ACC112 (cell line): Measurements from ENCODE around the gene UTP11.

Experiments
- H2AFZ ChIP-seq: fragments of 200-600 bp; sonication (generic); one replicate; pipeline ENCODE4 v1.6.0; 2017; ENCODE audit warnings: antibody characterized with exemption, low read length; ENCODE audit not compliant: unreplicated experiment
- H3K27ac ChIP-seq: fragments of 200-600 bp; sonication (generic); 2 replicates; pipeline ENCODE4 v1.5.1; 2014; ENCODE audit warnings: low read depth, mild to moderate bottlenecking, antibody characterized with exemption, low read length, moderate library complexity
- H3K27me3 ChIP-seq: fragments of 200-600 bp; sonication (generic); 2 replicates; pipeline ENCODE4 v1.6.1; 2014; ENCODE audit warnings: mild to moderate bottlenecking, antibody characterized with exemption, low read length, moderate library complexity, mixed read lengths; ENCODE audit not compliant: insufficient read depth
- H3K36me3 ChIP-seq: fragments of 200-600 bp; sonication (generic); 2 replicates; pipeline ENCODE4 v1.6.1; 2016; ENCODE audit warnings: mild to moderate bottlenecking, antibody characterized with exemption, low read length, moderate library complexity, mixed read lengths; ENCODE audit not compliant: insufficient read depth
- H3K4me1 ChIP-seq: fragments of 200-600 bp; sonication (generic); one replicate; pipeline ENCODE4 v1.6.1; 2016; ENCODE audit warnings: low read length, mixed read lengths; ENCODE audit not compliant: insufficient read depth, unreplicated experiment, control insufficient read depth
- H3K4me3 ChIP-seq: fragments of 200-600 bp; sonication (generic); 2 replicates; pipeline ENCODE4 v1.5.1; 2014; ENCODE audit warnings: mild to moderate bottlenecking, low read depth, low read length
- H3K79me2 ChIP-seq: fragments of 200-600 bp; sonication (generic); one replicate; pipeline ENCODE4 v1.6.0; 2016; ENCODE audit warnings: low read length; ENCODE audit not compliant: control insufficient read depth, unreplicated experiment, insufficient read depth

The UTP11 gene

DNA sequence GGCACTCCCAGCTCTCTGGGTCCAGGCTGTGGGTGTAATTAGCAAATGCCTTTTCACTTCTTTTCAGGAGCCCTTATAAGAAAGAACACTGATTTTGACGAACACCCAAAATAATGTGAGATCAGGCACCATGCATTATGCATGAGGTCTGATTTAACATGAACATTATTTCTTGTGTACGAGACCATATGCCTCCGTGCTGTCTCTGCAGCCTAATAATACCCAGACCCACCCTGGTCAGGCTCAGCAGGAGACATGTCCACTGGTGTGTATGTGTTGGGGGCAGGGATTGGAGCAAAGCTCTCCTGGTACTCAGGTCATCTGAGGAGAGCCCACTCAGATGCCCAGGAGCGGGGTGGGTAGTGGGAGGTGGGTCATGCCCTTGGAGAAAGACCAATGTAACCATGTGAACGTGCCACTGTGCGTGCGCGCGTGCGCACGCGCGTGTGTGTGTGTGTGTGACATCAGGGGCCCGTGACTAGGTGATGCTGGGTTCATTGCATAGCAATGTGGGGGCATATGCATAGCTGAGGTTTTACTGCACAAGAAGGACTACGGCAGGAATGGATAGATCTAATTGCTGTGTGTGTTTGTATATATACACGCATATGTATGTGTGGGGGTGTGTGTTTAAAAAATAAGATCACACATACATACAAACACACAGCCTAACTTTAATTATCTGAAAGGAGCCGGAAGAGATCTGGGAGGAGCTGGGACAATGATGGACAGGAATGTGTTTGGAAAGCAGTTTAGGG is 27.0 kb downstream of the UTP11 start:
- H3K79me2 ChIP-seq = no peaks in the 10 kb centered on the region
- peaks cover 10% of the 10 kb centered on the region for H3K4me1 ChIP-seq
- H2AFZ ChIP-seq = no peak overlapping the region
- no peaks in the 10 kb centered on the region for H3K36me3 ChIP-seq
- peaks cover 21% of the 10 kb centered on the region for H3K27me3 ChIP-seq
- H3K27ac ChIP-seq = no peak overlapping the region
- no peak overlapping the region for H3K4me3 ChIP-seq

DNA sequence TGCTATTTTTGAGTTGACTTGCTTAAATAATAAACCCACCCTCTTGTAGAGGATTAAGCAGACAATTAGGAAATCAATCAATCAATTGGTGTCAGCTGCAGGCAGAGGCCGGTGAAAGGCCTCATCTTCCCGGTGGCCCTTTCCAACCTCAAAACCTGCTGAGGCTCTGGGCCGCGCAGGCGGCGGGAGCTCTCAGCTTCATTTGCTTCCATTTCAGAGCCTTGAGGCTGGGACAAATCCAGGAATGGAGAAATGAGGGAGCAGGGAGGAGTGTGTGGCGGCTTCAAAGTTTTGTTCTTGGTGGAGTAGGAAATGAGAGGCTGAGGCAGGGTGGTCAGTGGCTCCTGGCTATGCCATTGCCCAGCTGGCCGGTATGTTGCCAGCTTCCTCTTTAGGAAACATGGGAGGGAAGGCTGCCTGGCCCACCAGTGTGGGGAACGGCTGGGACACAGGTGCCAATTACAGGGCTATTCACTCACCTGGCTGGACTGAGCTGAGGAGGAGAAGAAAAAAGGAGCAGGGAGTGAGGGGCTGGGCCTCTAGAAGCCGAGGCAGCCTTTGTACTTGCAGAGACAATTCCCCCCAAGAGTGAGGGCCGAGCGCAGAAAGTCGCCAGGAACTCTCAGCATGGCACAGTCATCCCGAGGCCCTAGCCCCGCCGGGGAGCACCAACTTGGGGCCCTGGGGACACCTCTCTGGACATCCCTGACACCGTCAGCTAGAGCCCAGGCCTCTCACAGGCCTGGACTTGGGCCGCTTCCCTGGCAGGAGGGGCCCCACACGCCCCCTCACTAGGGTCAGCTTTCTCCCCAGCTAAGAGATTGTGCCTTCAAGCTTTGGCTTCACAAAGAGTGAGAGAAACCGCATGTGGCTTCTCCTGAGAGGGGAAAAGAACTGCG is 29.7 kb downstream of the UTP11 start:
- peaks cover 10% of the 10 kb centered on the region for H3K4me1 ChIP-seq
- H3K27ac ChIP-seq = no peak overlapping the region
- H2AFZ ChIP-seq = no peak overlapping the region
- H3K27me3 ChIP-seq = peaks cover 36% of the 10 kb centered on the region
- H3K4me3 ChIP-seq = no peak overlapping the region
- H3K79me2 ChIP-seq = no peaks in the 10 kb centered on the region
- no peaks in the 10 kb centered on the region for H3K36me3 ChIP-seq

DNA sequence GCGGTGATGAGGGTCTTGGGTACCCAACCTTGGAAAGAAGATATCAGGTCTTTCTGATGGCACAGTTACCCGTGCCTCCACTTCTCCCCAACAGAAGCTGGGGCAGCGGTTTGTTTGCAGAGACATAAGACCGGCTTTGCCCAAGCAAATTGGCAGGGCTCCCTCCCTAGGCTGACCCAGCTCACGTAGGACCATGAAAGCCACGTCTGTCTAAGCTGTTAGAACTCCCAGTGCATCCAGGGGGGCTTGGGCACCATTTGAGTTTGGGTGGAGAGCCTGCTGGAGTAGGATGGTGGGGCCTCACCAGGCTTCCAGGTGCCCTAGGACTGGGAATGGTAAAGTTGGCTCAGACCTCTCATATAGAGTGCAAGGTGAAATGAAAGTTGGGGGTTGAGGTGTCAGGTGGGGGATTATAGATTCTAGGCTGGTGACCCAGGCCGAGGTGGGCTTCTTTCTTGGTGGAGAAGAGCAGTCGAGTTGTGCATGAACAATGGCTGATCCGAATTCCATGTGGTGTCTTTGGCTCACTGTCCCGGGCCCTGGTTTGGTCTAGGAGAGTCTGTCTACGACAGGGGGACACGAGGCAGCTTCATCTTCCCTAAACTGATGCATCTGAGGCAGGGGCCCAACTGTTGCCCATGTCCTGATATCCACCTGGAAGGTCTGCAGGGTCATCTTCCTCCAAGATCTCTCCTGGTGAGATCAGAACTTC is 30.7 kb downstream of the UTP11 start:
- Histone ChIP-seq H3K36me3 (no peaks in the 10 kb centered on the region), H3K27ac (no peak overlapping the region), H2AFZ (no peak overlapping the region), H3K4me1 (peaks cover 10% of the 10 kb centered on the region), H3K4me3 (no peak overlapping the region), H3K27me3 (peaks cover 46% of the 10 kb centered on the region), H3K79me2 (no peaks in the 10 kb centered on the region)

DNA sequence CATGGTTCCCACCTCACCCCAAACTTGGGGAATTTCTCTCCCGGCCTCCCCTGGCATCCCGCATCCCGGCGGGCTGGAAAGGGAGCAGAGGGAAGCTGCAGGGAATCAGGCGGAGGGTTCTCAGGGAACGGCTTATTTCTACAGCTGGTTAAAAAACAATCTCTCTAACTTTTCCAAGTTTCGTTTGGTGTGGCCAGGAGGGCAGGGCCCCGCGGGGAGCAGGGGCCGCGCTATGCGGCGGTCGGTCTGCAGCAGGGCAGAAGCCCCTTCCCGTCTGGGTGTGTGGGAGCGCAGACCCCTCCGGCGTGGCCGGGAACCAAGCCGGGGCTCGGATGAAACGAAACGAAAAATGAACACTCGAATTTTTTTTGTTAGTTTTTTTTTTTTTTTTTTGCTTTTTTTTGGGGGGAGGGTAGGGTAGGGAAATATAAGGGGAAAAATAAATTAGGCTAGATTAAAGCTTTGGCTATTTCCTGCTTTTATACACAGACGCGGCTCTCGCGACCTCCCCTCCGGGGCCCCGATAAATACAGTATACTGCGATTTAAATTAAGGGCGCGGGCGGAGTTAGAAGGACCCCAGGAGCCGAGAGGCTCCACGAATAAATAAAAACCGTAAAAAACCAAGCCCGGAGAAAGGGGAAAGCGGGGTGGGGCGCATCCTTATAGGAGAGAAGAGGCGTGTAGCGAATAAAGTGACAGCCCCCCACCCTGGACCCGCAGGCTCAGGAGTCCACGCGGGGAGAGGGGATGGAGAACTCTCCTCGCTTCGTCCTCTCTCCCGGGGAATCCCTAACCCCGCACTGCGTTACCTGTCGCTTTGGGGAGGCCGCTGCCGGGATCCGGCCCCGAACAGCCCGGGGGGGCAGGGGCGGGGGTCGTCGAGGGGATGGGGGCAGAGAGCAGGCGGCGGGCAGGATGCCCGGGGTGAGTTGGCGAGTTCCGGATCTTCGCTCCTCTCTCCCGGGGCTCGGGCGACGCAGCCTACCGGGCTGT is 32.0 kb downstream of the UTP11 start:
- Histone ChIP-seq H3K27me3 (peaks cover 57% of the 10 kb centered on the region), H3K27ac (no peak overlapping the region), H3K36me3 (no peaks in the 10 kb centered on the region), H3K79me2 (no peaks in the 10 kb centered on the region), H3K4me3 (peak overlapping the region; percentile 76), H2AFZ (no peak overlapping the region), H3K4me1 (no peaks in the 10 kb centered on the region)

DNA sequence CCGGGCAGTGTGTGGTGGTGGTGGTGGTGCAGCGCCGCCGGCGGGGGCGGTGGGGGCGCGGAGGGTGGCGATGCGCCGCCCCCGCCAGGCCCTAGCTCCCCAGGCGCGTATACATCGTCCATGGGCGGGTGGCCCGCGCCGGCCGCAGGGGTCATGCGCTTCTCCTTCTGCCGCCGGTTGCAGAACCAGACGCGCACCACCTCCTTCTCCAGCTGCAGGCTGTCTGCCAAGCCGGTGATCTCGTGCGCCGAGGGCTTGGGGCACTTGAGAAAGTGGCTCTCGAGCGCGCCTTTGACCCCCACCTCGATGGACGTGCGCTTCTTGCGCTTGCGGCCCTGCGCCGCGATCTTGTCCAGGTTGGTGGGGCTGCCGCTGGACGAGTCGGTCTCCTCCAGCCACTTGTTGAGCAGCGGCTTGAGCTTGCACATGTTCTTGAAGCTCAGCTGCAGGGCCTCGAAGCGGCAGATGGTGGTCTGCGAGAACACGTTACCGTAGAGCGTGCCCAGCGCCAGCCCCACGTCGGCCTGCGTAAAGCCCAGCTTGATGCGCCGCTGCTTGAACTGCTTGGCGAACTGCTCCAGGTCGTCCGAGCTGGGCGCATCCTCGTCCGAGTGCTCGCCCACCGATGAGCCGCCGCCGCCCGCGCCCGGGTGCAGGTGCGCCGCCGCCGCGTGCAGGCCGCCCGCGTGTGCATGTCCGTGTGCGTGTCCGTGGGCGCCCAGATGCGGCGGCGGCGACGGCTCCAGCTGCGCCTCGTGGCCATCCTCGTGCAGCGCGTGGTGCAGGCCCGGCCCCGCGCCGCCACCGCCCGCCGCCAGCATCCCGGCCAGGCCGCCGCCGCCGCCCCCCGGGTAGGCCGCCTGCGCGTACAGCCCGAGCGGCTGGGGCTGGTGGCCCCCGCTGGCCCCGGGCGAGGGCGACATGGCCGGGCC is 33.1 kb downstream of the UTP11 start:
- no peak overlapping the region for H3K4me3 ChIP-seq
- H3K27me3 ChIP-seq = peaks cover 64% of the 10 kb centered on the region
- H2AFZ ChIP-seq = no peak overlapping the region
- no peaks in the 10 kb centered on the region for H3K4me1 ChIP-seq
- no peak overlapping the region for H3K27ac ChIP-seq
- no peaks in the 10 kb centered on the region for H3K36me3 ChIP-seq
- no peaks in the 10 kb centered on the region for H3K79me2 ChIP-seq

DNA sequence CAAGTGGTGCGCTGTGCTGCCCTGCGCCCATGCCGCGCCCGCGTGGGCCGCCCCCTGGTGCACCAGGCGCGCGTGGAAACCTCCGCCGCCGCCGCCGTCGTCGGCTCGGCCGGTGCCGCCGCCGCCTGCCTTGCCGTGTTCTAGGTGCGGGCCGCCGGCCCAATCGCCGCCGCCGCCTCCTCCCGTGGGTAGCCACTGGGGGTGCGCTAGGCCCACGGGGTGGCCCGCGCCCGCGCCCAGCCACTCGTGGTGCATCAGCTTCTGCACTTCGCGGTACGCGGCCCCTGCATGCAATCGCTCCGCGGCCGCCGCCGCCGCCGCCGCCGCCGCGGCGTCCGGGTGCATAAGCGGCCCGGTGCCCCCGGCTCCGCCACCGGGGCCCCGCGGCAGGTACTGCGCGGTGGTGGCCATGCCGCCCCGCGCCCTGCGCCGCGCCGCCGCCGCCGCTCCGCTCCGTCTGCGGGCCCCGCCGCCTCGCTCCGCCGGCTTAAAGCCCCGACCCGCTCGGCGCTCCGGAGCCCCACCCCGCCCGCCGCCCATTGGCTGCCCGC is 33.9 kb downstream of the UTP11 start, which contains the start of gene POU3F1:
Gene POU3F1, minus strand, starts transcription at position 461 of the 551 bp plus-strand sequence. Its CDS starts 50 bp downstream, at position 411.
- peaks cover 68% of the 10 kb centered on the region for H3K27me3 ChIP-seq
- H3K36me3 ChIP-seq = no peaks in the 10 kb centered on the region
- H3K4me3 ChIP-seq = peak within 1 kb of the TSS; percentile 75
- H3K79me2 ChIP-seq = no peaks in the 10 kb centered on the region
- peak within 1 kb of the TSS; percentile 40 for H2AFZ ChIP-seq
- H3K27ac ChIP-seq = no peak within 1 kb of the TSS
- H3K4me1 ChIP-seq = no peaks in the 10 kb centered on the region

DNA sequence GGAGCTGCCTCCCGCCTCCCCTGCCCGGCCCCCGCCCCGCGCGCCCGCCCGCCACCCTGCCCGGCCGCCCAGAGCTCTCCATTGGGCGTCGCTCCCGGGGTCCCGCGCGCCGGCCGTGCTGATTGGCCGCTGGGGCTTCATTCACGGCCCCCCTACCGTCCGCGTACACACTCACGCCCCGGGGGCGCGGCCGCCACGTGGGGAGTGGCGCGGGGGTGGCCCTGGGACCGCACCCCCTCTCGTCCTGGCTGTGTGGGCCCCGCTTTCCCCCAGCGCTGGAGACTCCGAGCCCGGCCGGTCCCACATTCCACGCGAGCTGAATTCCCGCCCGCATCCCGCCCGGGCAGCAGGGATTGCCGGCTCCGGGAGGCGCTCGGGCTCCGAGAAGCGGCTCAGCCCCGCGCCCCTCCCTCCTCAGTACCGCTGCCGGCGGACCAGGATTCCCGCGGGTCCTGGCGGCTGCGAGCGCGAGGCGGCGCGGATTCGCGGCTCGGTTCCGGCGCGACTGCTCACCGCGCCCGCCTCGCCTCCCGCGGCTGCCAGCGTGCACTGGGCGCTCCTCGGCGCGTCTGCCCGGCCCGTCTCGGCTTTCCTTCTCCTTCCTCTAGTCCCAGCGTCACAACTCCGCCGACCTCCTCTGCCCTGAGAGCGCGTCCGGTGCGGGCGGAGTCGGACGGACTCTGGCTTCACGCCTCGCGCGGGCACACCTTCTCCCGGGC is 34.5 kb downstream of the UTP11 start:
- H3K4me3 ChIP-seq = peak overlapping the region; percentile 75
- H3K4me1 ChIP-seq = no peaks in the 10 kb centered on the region
- H3K79me2 ChIP-seq = no peaks in the 10 kb centered on the region
- no peak overlapping the region for H3K27ac ChIP-seq
- H3K36me3 ChIP-seq = no peaks in the 10 kb centered on the region
- H2AFZ ChIP-seq = peak overlapping the region; percentile 40
- H3K27me3 ChIP-seq = peaks cover 69% of the 10 kb centered on the region

DNA sequence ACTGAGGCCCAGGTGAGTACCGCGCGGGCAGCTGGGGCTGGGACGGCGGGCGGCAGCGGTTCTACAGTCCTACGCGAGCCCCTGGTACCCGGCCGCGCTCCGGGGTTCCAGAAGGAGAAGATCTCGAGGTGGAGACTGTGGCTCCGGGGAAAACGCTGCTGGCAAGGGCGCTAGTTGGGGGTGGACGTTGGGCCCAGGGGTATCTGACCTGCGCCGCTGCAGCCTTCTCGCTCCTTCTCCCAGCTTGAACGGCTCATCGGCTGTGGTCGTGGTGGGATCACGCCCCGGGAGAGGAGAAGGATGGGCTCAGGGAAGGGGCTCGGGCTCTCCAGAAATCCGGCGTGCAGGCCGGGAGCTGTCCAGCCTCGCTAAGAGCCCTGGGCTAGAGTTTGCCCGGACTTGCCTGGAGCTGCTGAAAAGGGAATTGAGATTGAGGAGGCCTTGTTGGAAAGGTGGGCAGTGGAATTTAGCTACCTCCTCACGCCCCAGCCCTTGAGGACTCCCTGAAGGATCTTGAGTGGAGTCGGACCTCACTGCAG is 35.1 kb downstream of the UTP11 start:
- H3K79me2 ChIP-seq = no peaks in the 10 kb centered on the region
- H3K36me3 ChIP-seq = no peaks in the 10 kb centered on the region
- peak overlapping the region; percentile 40 for H2AFZ ChIP-seq
- peaks cover 71% of the 10 kb centered on the region for H3K27me3 ChIP-seq
- no peak overlapping the region for H3K27ac ChIP-seq
- H3K4me3 ChIP-seq = peak overlapping the region; percentile 75
- H3K4me1 ChIP-seq = no peaks in the 10 kb centered on the region
